Right lobe of liver (tissue), 6 donors: ENCODE measurements around the gene ATXN10. TPM values are rescaled to one million over a fixed set of nuclear protein-coding genes. Genes with fewer than 3 reads are reported as not detected.

Experiments used
- ATAC-seq, 4 donors: fragments of 200-7000 bp; cut with Tn5 transposase; one replicate each; pipeline ENCODE4 v1.9.1; 2020; ENCODE audit warnings: mild to moderate bottlenecking in 4 of 4, moderate library complexity in 4 of 4
- DNase-seq, 3 donors: peaks; one replicate each; pipeline ENCODE4 v3.0.0-alpha.2; 2020
- H3K27ac ChIP-seq, 3 donors: fragments of 200-600 bp; one replicate each; pipeline ENCODE4 v1.8.0; 2022
- H3K27me3 ChIP-seq, 2 donors: fragments of 200-600 bp; one replicate each; pipeline ENCODE4 v1.8.0; 2022
- H3K36me3 ChIP-seq, 4 donors: fragments of 200-600 bp; sonication (generic) in 1 of 4; one replicate each; pipeline versions ENCODE4 v1.5.1 to v1.8.0; 2017 to 2022; ENCODE audit warnings: control low read depth in 1 of 4
- H3K4me1 ChIP-seq, 4 donors: fragments of 200-600 bp; sonication (generic) in 1 of 4; one replicate each; pipeline versions ENCODE4 v1.5.1 to v1.8.0; 2017 to 2022; ENCODE audit warnings: control low read depth in 1 of 4
- H3K4me3 ChIP-seq, 3 donors: fragments of 200-600 bp; one replicate each; pipeline ENCODE4 v1.8.0; 2022
- H3K9me3 ChIP-seq, 4 donors: fragments of 200-600 bp; sonication (generic) in 1 of 4; one replicate each; pipeline versions ENCODE4 v1.5.1 to v1.8.0; 2017 to 2022; ENCODE audit warnings: control low read depth in 1 of 4
- POLR2A ChIP-seq: fragments of 450-650 bp; IDR thresholded peaks from one replicate; pipeline ENCODE4 v1.6.1; 2017; ENCODE audit warnings: antibody characterized with exemption, mild to moderate bottlenecking
- WGBS: methylation state at CpG from one replicate; pipeline ENCODE4 v1.1.6; 2018; ENCODE audit warnings: low coverage, low lambda C conversion rate; ENCODE audit not compliant: insufficient coverage; ENCODE audit errors: missing lambda C conversion rate; 5-methylcytosine and 5-hydroxymethylcytosine counted together
- intact Hi-C, 2 donors: fragments of 100-400 bp; cut with DNase I; formaldehyde crosslinking; loops; one replicate each; pipeline versions ENCODE4 v1.11.2 to v1.14.1; 2022
- microRNA-seq, 2 donors: library from miRNA; unstranded; fragments of <30 nt; microRNA quantifications; one replicate each; pipeline ENCODE4, GENCODE V29; 2019 to 2020
- small RNA-seq, 2 experiments: library from RNA; depleted of rRNA; stranded (forward); fragments of <200 nt; gene quantifications; one replicate each; pipeline ENCODE3, GENCODE V24; 2016
- total RNA-seq, 6 experiments: library from RNA; depleted of rRNA in 2 of 6; stranded (reverse); fragments of >200 nt in 2 of 6; fragmentation: NEBNext Ultra II Directional in 3 of 6; extraction: Animal tissue kit (Norgen Biotek cat#: 25700) in 3 of 6; gene quantifications; one replicate each; pipeline versions ENCODE4 v1.1.0 to v1.2.4, GENCODE V29; 2016 to 2023
- TF ChIP-seq, protein P1 (sequence below), 4 donors: fragments of 200-600 bp in 3 of 4; fragments of 450-650 bp in 1 of 4; IDR thresholded peaks; one replicate each; pipeline versions ENCODE4 v1.5.1 to v1.8.0; 2016 to 2022; ENCODE audit warnings: antibody characterized with exemption in 4 of 4, mild to moderate bottlenecking in 2 of 4
- donor health status: DM: no; HTN: yes; CAD: no.
- donor health status: DM: no; HTN: no; CAD: no.
- donor health status: DM: no; HTN: no; CAD: no.
- donor health status: DM: no; HTN: yes; CAD: no.
- donor health status: DM: no; HTN: yes; CAD: no.

ATXN10 gene
- total RNA-seq, 6 experiments from 2014 or later = 70.0 to 118 (median 84.3) TPM

- Histone ChIP-seq H3K36me3 (no peaks in the 10 kb centered on the region), H3K4me3 (no peak overlapping the region), H3K4me1 (no peaks in the 10 kb centered on the region), H3K9me3 (no peaks in the 10 kb centered on the region), H3K27me3 (no peaks in the 10 kb centered on the region), H3K27ac (no peak overlapping the region)
- intact Hi-C loops = no loop called here
- TF ChIP-seq, protein P1, sequence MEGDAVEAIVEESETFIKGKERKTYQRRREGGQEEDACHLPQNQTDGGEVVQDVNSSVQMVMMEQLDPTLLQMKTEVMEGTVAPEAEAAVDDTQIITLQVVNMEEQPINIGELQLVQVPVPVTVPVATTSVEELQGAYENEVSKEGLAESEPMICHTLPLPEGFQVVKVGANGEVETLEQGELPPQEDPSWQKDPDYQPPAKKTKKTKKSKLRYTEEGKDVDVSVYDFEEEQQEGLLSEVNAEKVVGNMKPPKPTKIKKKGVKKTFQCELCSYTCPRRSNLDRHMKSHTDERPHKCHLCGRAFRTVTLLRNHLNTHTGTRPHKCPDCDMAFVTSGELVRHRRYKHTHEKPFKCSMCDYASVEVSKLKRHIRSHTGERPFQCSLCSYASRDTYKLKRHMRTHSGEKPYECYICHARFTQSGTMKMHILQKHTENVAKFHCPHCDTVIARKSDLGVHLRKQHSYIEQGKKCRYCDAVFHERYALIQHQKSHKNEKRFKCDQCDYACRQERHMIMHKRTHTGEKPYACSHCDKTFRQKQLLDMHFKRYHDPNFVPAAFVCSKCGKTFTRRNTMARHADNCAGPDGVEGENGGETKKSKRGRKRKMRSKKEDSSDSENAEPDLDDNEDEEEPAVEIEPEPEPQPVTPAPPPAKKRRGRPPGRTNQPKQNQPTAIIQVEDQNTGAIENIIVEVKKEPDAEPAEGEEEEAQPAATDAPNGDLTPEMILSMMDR (IDR thresholded peaks at IDR 0.05) = no peak
- no peak for TF ChIP-seq POLR2A
- WGBS = 67% methylated on average over 23 of the region's 25 CpGs
- ATAC-seq = no peak
- DNase-seq = peak in 1 of 3 donors; percentile 42
Observed at GRCh38 chr22:45891471-45891995, 219.9 kb downstream of the ATXN10 start.

GRCh38 chr22:45891996-45892621 lies 220.5 kb downstream of the ATXN10 start:
- peak in 1 of 3 donors; percentile 42 for DNase-seq
- intact Hi-C loops = no loop called here
- H3K4me3 ChIP-seq = no peak overlapping the region
- no peak for ATAC-seq
- no peaks in the 10 kb centered on the region for H3K9me3 ChIP-seq
- TF ChIP-seq, protein P1 (IDR thresholded peaks at IDR 0.05) = no peak
- TF ChIP-seq POLR2A = no peak
- H3K36me3 ChIP-seq = no peaks in the 10 kb centered on the region
- H3K27me3 ChIP-seq = no peaks in the 10 kb centered on the region
- no CpG with 5 or more reads among the region's 22 CpGs for WGBS
- no peak overlapping the region for H3K27ac ChIP-seq
- no peaks in the 10 kb centered on the region for H3K4me1 ChIP-seq

DNA sequence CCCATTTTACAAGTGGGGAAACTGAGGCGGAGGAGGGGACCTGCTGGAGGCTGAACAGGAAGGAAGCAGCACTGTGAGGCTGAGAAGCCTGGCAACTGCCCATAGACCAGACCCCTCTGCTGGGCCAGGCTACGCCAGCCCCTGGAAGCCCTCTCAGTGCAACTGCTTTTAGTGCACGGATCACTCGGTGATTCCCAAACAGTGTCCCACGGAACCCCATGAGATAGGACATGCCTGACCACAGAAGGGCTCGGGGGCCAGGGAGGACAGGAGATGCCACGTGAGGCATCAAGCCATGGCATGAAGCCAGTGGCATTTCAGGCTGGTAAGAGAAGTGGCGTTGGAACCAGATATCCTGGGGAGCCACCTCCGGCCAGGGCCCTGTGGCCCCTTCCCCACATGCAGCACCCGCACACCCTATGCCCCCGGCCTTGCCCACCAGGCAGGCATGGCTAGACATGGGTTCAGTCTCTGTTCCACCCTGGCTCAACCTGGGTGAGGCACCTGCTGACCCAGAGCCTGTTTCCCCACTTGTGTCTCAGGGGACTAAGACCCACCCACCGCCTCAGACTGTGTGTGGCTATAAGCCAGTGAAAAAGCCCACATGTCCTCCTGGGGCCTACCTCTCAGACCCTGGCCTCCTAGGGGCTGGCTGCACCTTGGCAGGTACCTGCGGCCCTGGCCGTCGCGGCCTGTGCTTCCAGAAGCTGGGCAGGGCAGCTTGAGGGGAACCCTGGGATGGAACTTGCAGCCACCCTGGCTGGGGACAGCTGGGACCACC lies 221.2 kb downstream of the ATXN10 start:
- Histone ChIP-seq H3K4me3 (no peak overlapping the region), H3K36me3 (no peaks in the 10 kb centered on the region), H3K4me1 (no peaks in the 10 kb centered on the region), H3K9me3 (no peaks in the 10 kb centered on the region), H3K27me3 (no peaks in the 10 kb centered on the region), H3K27ac (no peak overlapping the region)
- no peak for ATAC-seq
- TF ChIP-seq, protein P1 (IDR thresholded peaks at IDR 0.05) = no peak
- TF ChIP-seq POLR2A = no peak
- intact Hi-C loops = no loop called here
- whole genome bisulfite sequencing = 88% methylated on average over 3 of the region's 16 CpGs
- peak in 1 of 3 donors; percentile 31 for DNase-seq

GRCh38 chr22:45893516-45893915 lies 221.9 kb downstream of the ATXN10 start:
- Histone ChIP-seq H3K27me3 (no peaks in the 10 kb centered on the region), H3K9me3 (no peaks in the 10 kb centered on the region), H3K27ac (no peak overlapping the region), H3K4me3 (no peak overlapping the region), H3K4me1 (no peaks in the 10 kb centered on the region), H3K36me3 (no peaks in the 10 kb centered on the region)
- ATAC-seq = no peak
- DNase-seq = peak in 1 of 3 donors; percentile 36
- no peak for TF ChIP-seq POLR2A
- 74% methylated on average over 9 of the region's 9 CpGs for WGBS
- intact Hi-C loops = no loop called here

Small RNA genes lying within 50 kb of the gene (microRNA-seq; reads per million reads assigned to microRNA genes)
- 0 reads per million in 2 donors for gene MIR4762

Small RNA genes lying within 50 kb of the gene (small RNA-seq; reads per million reads assigned to genes)
- 0 reads per million in 2 experiments for gene MIR4762
- 0 reads per million in 2 experiments for gene RNU6-1161P

Other genes with a start within 250 kb of the ATXN10 start
- gene FBLN1, start 169.0 kb upstream of the ATXN10 start, total RNA-seq = 1 to 10 TPM; 1.6 to 6.6 (median 3.4) TPM